Measurements from ENCODE around the gene ZBTB4. TPM values are rescaled to one million over a fixed set of nuclear protein-coding genes. Genes with fewer than 3 reads are reported as not detected.
A peak's percentile ranks its signal among the peaks of the same experiment; 100 is the strongest.

Gene ZBTB4
- total RNA-seq, 1 experiment from 2014 or later: 14.4 TPM

GRCh38 chr17:7445619-7445968, 33.8 kb downstream of the ZBTB4 start:
- Histone ChIP-seq H3K79me1 (ENCODE audit: insufficient read depth, low read depth, low read length, poor library complexity, severe bottlenecking) (no peaks in the 10 kb centered on the region), H4K5ac (ENCODE audit: insufficient read length, low read depth, low read length) (no peak overlapping the region), H4K91ac (ENCODE audit: insufficient read length, low read depth, low read length) (no peak overlapping the region), H3T11ph (ENCODE audit: low read length) (no peak overlapping the region), H3K23ac (ENCODE audit: insufficient read length, low read depth, low read length) (no peak overlapping the region), H3K18ac (ENCODE audit: insufficient read length, low read depth, low read length) (peak overlapping the region; percentile 59), H2BK120ac (ENCODE audit: low read depth, low read length, poor library complexity, severe bottlenecking) (no peak overlapping the region), H3K14ac (ENCODE audit: insufficient read depth, low read length) (no peak overlapping the region), H3K9me3 (ENCODE audit: control insufficient read depth, low read depth, low read length) (no peaks in the 10 kb centered on the region), H3K79me2 (ENCODE audit: insufficient read depth, low read length) (no peaks in the 10 kb centered on the region), H2BK15ac (ENCODE audit: low read depth, low read length) (no peak overlapping the region), H3K27me3 (ENCODE audit: insufficient read depth, low read length) (peaks cover 1% of the 10 kb centered on the region; the same call in 1 of the 2 replicates), H4K8ac (replicated peaks; ENCODE audit: insufficient read length, low read depth, low read length) (no peak overlapping the region), H2AFZ (ENCODE audit: low read length) (no peak overlapping the region), H3K56ac (ENCODE audit: insufficient read length, low read depth, low read length) (no peak overlapping the region), H3K4ac (ENCODE audit: low read depth, low read length) (no peak overlapping the region), H3K27ac (ENCODE audit: insufficient read length, low read depth, low read length) (no peak overlapping the region), H2AK5ac (ENCODE audit: insufficient read length, low read length) (no peak overlapping the region), H4K20me1 (ENCODE audit: control insufficient read depth, insufficient read depth, insufficient read length) (no peaks in the 10 kb centered on the region), H2BK20ac (ENCODE audit: low read depth, low read length, poor library complexity, severe bottlenecking) (no peak overlapping the region), H3K23me2 (ENCODE audit: insufficient read length, low read depth, low read length, poor library complexity, severe bottlenecking) (peaks cover 7% of the 10 kb centered on the region), H3K4me1 (ENCODE audit: insufficient read depth, low read length) (no peaks in the 10 kb centered on the region; the same call in 1 of the 2 replicates), H2BK12ac (ENCODE audit: insufficient read length, low read depth, low read length) (no peak overlapping the region), H3K9ac (ENCODE audit: extremely low read depth, insufficient read length, low read length) (no peak overlapping the region), H3K4me2 (ENCODE audit: insufficient read depth, insufficient read length, low read length) (peak overlapping the region; percentile 22), H2BK5ac (ENCODE audit: insufficient read length, low read length) (no peak overlapping the region)
- DNase-seq: peak; percentile 99
- WGBS (ENCODE audit: extremely low coverage, insufficient read length, low lambda C conversion rate): no CpG with 5 or more reads among the region's 16 CpGs
- no peaks in the 10 kb centered on the region; a peak in 1 of 5 replicates for H3K9me3 Mint-ChIP-seq
- peak overlapping the region; percentile 97 to 99 (median 97) for H3K27ac Mint-ChIP-seq
- peaks cover 13% of the 10 kb centered on the region for H3K27me3 Mint-ChIP-seq (ENCODE audit: low read depth)
- H3K4me1 Mint-ChIP-seq: peaks cover 30 to 46% of the 10 kb centered on the region in 2 experiments
- peaks cover 7 to 23% (median 13%) of the 10 kb centered on the region in 3 experiments for H3K36me3 Mint-ChIP-seq (ENCODE audit: insufficient read depth in 1 of 3, low read depth in 3 of 3)
- H3K4me3 Mint-ChIP-seq: peak overlapping the region; percentile 81 to 94
- TF ChIP-seq, protein P1, sequence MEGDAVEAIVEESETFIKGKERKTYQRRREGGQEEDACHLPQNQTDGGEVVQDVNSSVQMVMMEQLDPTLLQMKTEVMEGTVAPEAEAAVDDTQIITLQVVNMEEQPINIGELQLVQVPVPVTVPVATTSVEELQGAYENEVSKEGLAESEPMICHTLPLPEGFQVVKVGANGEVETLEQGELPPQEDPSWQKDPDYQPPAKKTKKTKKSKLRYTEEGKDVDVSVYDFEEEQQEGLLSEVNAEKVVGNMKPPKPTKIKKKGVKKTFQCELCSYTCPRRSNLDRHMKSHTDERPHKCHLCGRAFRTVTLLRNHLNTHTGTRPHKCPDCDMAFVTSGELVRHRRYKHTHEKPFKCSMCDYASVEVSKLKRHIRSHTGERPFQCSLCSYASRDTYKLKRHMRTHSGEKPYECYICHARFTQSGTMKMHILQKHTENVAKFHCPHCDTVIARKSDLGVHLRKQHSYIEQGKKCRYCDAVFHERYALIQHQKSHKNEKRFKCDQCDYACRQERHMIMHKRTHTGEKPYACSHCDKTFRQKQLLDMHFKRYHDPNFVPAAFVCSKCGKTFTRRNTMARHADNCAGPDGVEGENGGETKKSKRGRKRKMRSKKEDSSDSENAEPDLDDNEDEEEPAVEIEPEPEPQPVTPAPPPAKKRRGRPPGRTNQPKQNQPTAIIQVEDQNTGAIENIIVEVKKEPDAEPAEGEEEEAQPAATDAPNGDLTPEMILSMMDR (conservative IDR thresholded peaks at IDR 0.05): no peak
